ENCODE data around the gene EXOC4. TPM values are rescaled to one million over a fixed set of nuclear protein-coding genes. Genes with fewer than 3 reads are reported as not detected.

Gene EXOC4
- total and polyA plus RNA-seq, 7 donors = 7.6 to 63.0 (median 29.1) TPM

- Histone ChIP-seq H3K4me1 (peaks cover 81% of the 10 kb centered on the region), H3K36me3 (ENCODE audit: insufficient read depth in 1 of 2, low read depth in 1 of 2) (no peaks in the 10 kb centered on the region), H3K27me3 (ENCODE audit: insufficient read depth in 3 of 3, low read length in 2 of 3) (no peaks in the 10 kb centered on the region), H3K4me3 (no peak overlapping the region), H3K27ac (no peak overlapping the region), H3K9me3 (no peaks in the 10 kb centered on the region)
- TF ChIP-seq CTCF (IDR thresholded peaks at IDR 0.05) = no peak
- intact Hi-C loops (cut with DNase I) = no loop called here
- DNase-seq (no peak), ATAC-seq (no peak)
- WGBS, 3 donors = 97 to 98% (median 98%) methylated on average over 1 of the region's 1 CpG
Observed at GRCh38 chr7:133297093-133297492, 44.2 kb downstream of the EXOC4 start.

DNA sequence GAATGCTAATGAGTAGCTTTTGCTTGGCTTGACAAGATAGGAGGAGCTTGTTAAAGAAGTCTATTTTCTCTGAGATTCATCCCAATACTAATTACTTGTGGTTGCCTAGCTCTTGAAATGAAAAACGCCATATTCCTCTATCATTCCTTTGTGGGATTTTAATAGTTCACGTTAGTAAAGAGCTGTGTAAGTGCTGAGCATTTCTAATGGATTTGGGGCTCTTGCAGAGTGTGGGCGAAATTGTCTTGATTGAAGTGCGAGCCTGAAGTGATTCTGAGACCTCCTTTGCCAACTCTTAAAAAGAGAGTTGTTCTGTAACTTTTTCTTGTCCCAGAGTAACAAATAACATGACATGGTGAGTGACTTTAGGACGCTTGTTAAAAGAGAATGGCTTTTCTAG, 45.2 kb downstream of the EXOC4 start:
- H3K27me3 ChIP-seq (ENCODE audit: insufficient read depth in 3 of 3, low read length in 2 of 3) = no peaks in the 10 kb centered on the region
- ATAC-seq (no peak), DNase-seq (no peak)
- H3K4me3 ChIP-seq = no peak overlapping the region
- 68 to 86% (median 70%) methylated on average over 5 of the region's 5 CpGs for WGBS, 3 donors
- peaks cover 80% of the 10 kb centered on the region for H3K4me1 ChIP-seq
- intact Hi-C loops (cut with DNase I) = no loop called here
- TF ChIP-seq CTCF (IDR thresholded peaks at IDR 0.05) = no peak
- no peaks in the 10 kb centered on the region for H3K36me3 ChIP-seq (ENCODE audit: insufficient read depth in 1 of 2, low read depth in 1 of 2)
- H3K9me3 ChIP-seq = no peaks in the 10 kb centered on the region
- no peak overlapping the region for H3K27ac ChIP-seq

DNA sequence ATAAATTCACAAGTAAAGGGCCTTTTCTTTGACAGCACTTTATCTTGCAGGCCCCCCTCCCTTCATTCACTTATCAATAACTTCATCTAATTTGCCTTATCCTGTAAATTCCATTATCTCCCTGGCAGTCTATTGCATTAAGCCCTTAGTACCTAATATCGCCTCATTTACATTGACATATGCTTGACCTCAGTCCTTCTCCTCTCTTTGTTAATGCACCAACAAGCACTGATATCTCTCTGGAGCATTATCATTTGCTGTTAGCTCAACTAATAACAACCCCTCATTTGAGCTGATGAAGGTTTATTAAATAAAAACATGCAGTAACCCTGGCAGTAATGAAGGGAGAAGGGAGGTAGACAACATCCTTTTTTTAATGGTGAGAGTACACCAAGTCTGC, 46.8 kb downstream of the EXOC4 start:
- no peak overlapping the region for H3K4me3 ChIP-seq
- 96 to 97% (median 97%) methylated on average over 1 of the region's 1 CpG for WGBS, 3 donors
- no peak overlapping the region for H3K27ac ChIP-seq
- no peaks in the 10 kb centered on the region for H3K9me3 ChIP-seq
- intact Hi-C loops (cut with DNase I) = no loop called here
- no peaks in the 10 kb centered on the region for H3K27me3 ChIP-seq (ENCODE audit: insufficient read depth in 3 of 3, low read length in 2 of 3)
- no peak for DNase-seq
- H3K4me1 ChIP-seq = peaks cover 77% of the 10 kb centered on the region
- ATAC-seq = peak in 1 of 4 donors; percentile 7
- no peaks in the 10 kb centered on the region for H3K36me3 ChIP-seq (ENCODE audit: insufficient read depth in 1 of 2, low read depth in 1 of 2)
- TF ChIP-seq CTCF (IDR thresholded peaks at IDR 0.05) = no peak

DNA sequence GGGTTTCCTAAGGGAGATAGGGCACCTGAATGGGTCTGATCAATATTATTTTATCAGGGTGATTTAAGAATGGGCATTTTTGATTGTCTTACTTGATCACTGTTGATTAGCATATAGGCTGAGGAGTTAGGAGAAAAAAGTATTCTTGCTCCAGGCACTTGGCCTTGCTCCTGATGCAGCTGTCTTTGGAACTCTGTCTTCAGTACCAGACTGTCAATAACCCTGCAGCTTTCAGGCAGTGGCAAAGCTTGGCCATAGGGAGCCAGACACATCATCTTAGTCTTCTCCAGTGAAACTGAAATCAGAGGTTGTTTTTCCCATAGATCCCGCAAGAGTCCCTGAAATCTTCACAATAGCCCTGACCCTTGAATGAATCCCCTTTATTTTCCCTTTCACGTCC, 47.2 kb downstream of the EXOC4 start:
- DNase-seq = no peak
- peak; percentile 70 to 77 (median 74) for ATAC-seq
- H3K27me3 ChIP-seq (ENCODE audit: insufficient read depth in 3 of 3, low read length in 2 of 3) = no peaks in the 10 kb centered on the region
- intact Hi-C loops (cut with DNase I) = no loop called here
- H3K36me3 ChIP-seq (ENCODE audit: insufficient read depth in 1 of 2, low read depth in 1 of 2) = no peaks in the 10 kb centered on the region
- no peak overlapping the region for H3K4me3 ChIP-seq
- 88 to 95% (median 90%) methylated on average over 2 of the region's 2 CpGs for WGBS, 3 donors
- TF ChIP-seq CTCF (IDR thresholded peaks at IDR 0.05) = no peak
- no peaks in the 10 kb centered on the region for H3K9me3 ChIP-seq
- H3K4me1 ChIP-seq = peaks cover 76% of the 10 kb centered on the region
- no peak overlapping the region for H3K27ac ChIP-seq

- Histone ChIP-seq H3K9me3 (no peaks in the 10 kb centered on the region), H3K27me3 (ENCODE audit: insufficient read depth in 3 of 3, low read length in 2 of 3) (no peaks in the 10 kb centered on the region), H3K4me3 (no peak overlapping the region), H3K27ac (no peak overlapping the region), H3K36me3 (ENCODE audit: insufficient read depth in 1 of 2, low read depth in 1 of 2) (peaks cover 1 to 2% of the 10 kb centered on the region in 2 donors), H3K4me1 (peaks cover 69% of the 10 kb centered on the region)
- no peak for TF ChIP-seq CTCF (IDR thresholded peaks at IDR 0.05)
- ATAC-seq = no peak
- 78 to 88% (median 82%) methylated on average over 5 of the region's 5 CpGs for WGBS, 3 donors
- intact Hi-C loops (cut with DNase I) = no loop called here
- no peak for DNase-seq
Observed at GRCh38 chr7:133300811-133301210, 47.9 kb downstream of the EXOC4 start.
